ENCODE data around the gene C2orf74. TPM values are rescaled to one million over a fixed set of nuclear protein-coding genes. Genes with fewer than 3 reads are reported as not detected.

The C2orf74 gene
- total RNA-seq, 1 experiment from 2014 or later: 8.0 TPM

DNA sequence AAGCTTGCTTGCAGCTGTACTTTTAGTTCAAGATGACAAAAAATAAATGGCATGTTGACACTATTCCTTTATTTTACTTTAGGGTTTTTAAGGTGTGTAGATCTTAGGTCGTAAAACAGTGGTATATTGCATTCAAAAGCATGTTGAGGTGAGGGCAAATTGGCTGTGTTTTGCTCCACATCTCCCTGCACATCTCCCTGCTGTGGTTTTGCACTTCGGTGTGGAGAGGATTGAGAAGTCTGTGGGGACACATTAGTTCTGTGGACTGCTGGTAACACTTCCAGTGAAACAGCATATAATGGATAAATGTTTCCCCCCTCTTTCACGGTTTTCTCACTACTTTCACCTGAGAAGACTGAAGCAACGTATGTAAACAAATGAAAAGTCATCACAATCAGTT, 25.1 kb downstream of the C2orf74 start:
- Histone ChIP-seq H4K5ac (ENCODE audit: insufficient read length, low read depth, low read length) (no peak overlapping the region), H3K23ac (ENCODE audit: insufficient read length, low read depth, low read length) (no peak overlapping the region), H3K27ac (ENCODE audit: insufficient read length, low read depth, low read length) (no peak overlapping the region), H4K8ac (replicated peaks; ENCODE audit: insufficient read length, low read depth, low read length) (no peak overlapping the region), H3K79me1 (ENCODE audit: insufficient read depth, low read depth, low read length, poor library complexity, severe bottlenecking) (no peaks in the 10 kb centered on the region), H3K79me2 (ENCODE audit: insufficient read depth, low read length) (no peaks in the 10 kb centered on the region), H3K27me3 (ENCODE audit: insufficient read depth, low read length) (no peaks in the 10 kb centered on the region), H2BK12ac (ENCODE audit: insufficient read length, low read depth, low read length) (no peak overlapping the region), H3K9me3 (ENCODE audit: control insufficient read depth, low read depth, low read length) (no peaks in the 10 kb centered on the region), H2BK120ac (ENCODE audit: low read depth, low read length, poor library complexity, severe bottlenecking) (no peak overlapping the region), H3K4me2 (ENCODE audit: insufficient read depth, insufficient read length, low read length) (no peak overlapping the region), H3K18ac (ENCODE audit: insufficient read length, low read depth, low read length) (no peak overlapping the region), H2AFZ (ENCODE audit: low read length) (no peak overlapping the region), H2BK15ac (ENCODE audit: low read depth, low read length) (no peak overlapping the region), H4K20me1 (ENCODE audit: control insufficient read depth, insufficient read depth, insufficient read length) (no peaks in the 10 kb centered on the region), H2AK5ac (ENCODE audit: insufficient read length, low read length) (no peak overlapping the region), H2BK5ac (ENCODE audit: insufficient read length, low read length) (no peak overlapping the region), H2BK20ac (ENCODE audit: low read depth, low read length, poor library complexity, severe bottlenecking) (no peak overlapping the region), H3K4ac (ENCODE audit: low read depth, low read length) (no peak overlapping the region), H3K4me1 (ENCODE audit: insufficient read depth, low read length) (peaks cover 3% of the 10 kb centered on the region; the same call in 1 of the 2 replicates), H4K91ac (ENCODE audit: insufficient read length, low read depth, low read length) (no peak overlapping the region), H3T11ph (ENCODE audit: low read length) (no peak overlapping the region), H3K23me2 (ENCODE audit: insufficient read length, low read depth, low read length, poor library complexity, severe bottlenecking) (no peaks in the 10 kb centered on the region), H3K14ac (ENCODE audit: insufficient read depth, low read length) (no peak overlapping the region), H3K9ac (ENCODE audit: extremely low read depth, insufficient read length, low read length) (no peak overlapping the region), H3K56ac (ENCODE audit: insufficient read length, low read depth, low read length) (no peak overlapping the region)
- Mint-ChIP-seq H3K9me3 (no peaks in the 10 kb centered on the region), H3K27me3 (ENCODE audit: low read depth) (no peaks in the 10 kb centered on the region), H3K4me1 (peaks cover 11 to 15% of the 10 kb centered on the region in 2 experiments), H3K4me3 (no peak overlapping the region), H3K27ac (peak overlapping the region in 1 of 3 experiments; percentile 81; a peak in 1 of 7 replicates), H3K36me3 (ENCODE audit: insufficient read depth in 1 of 3, low read depth in 3 of 3) (peaks cover 44 to 84% (median 83%) of the 10 kb centered on the region in 3 experiments; a peak in 6 of 7 replicates)
- no peak for DNase-seq
- WGBS (ENCODE audit: extremely low coverage, insufficient read length, low lambda C conversion rate): no CpG with 5 or more reads among the region's 4 CpGs
- TF ChIP-seq, protein P1, sequence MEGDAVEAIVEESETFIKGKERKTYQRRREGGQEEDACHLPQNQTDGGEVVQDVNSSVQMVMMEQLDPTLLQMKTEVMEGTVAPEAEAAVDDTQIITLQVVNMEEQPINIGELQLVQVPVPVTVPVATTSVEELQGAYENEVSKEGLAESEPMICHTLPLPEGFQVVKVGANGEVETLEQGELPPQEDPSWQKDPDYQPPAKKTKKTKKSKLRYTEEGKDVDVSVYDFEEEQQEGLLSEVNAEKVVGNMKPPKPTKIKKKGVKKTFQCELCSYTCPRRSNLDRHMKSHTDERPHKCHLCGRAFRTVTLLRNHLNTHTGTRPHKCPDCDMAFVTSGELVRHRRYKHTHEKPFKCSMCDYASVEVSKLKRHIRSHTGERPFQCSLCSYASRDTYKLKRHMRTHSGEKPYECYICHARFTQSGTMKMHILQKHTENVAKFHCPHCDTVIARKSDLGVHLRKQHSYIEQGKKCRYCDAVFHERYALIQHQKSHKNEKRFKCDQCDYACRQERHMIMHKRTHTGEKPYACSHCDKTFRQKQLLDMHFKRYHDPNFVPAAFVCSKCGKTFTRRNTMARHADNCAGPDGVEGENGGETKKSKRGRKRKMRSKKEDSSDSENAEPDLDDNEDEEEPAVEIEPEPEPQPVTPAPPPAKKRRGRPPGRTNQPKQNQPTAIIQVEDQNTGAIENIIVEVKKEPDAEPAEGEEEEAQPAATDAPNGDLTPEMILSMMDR (conservative IDR thresholded peaks at IDR 0.05): no peak

Data from H9 (cell line).